GM23248 (cell line): ENCODE results near the gene LRRC37A3.
"Not testable (repeated sequence)": the region's sequence is repeated elsewhere in the genome, so short reads cannot be mapped to it uniquely, and the experiment has no call there.

Experiments used
- EZH2 ChIP-seq: fragments of 200-600 bp; sonication (generic); IDR thresholded peaks from 2 replicates; pipeline ENCODE4 v1.6.1; 2018; ENCODE audit warnings: antibody characterized with exemption, mild to moderate bottlenecking; ENCODE audit not compliant: insufficient read depth, poor library complexity, severe bottlenecking
- EZH2phosphoT487 ChIP-seq: fragments of 200-600 bp; sonication (generic); IDR thresholded peaks from 2 replicates; pipeline ENCODE4 v1.6.1; 2018; ENCODE audit warnings: antibody characterized with exemption, moderate library complexity, mild to moderate bottlenecking, low read depth; ENCODE audit not compliant: insufficient read depth

GRCh38 chr17:64815833-64816198, 103.5 kb downstream of the LRRC37A3 start:
- not testable (repeated sequence) for TF ChIP-seq EZH2phosphoT487, EZH2
